OCI-LY7 (cell line): ENCODE data around the gene MAPK8IP3.

Experiments used
- EZH2phosphoT487 ChIP-seq: fragments of 200-600 bp; sonication (generic); IDR thresholded peaks from 2 replicates; pipeline ENCODE4 v1.6.1; 2018; ENCODE audit warnings: low read depth, borderline replicate concordance, mild to moderate bottlenecking, mixed run types, antibody characterized with exemption, low read length, moderate library complexity, mixed read lengths
- TF ChIP-seq, protein P1 (sequence below): fragments of 200-600 bp; sonication (generic); conservative IDR thresholded peaks from 2 replicates; pipeline ENCODE4 v1.5.1; 2014; ENCODE audit warnings: mild to moderate bottlenecking, antibody characterized with exemption, low read length, moderate library complexity, mixed read lengths

DNA sequence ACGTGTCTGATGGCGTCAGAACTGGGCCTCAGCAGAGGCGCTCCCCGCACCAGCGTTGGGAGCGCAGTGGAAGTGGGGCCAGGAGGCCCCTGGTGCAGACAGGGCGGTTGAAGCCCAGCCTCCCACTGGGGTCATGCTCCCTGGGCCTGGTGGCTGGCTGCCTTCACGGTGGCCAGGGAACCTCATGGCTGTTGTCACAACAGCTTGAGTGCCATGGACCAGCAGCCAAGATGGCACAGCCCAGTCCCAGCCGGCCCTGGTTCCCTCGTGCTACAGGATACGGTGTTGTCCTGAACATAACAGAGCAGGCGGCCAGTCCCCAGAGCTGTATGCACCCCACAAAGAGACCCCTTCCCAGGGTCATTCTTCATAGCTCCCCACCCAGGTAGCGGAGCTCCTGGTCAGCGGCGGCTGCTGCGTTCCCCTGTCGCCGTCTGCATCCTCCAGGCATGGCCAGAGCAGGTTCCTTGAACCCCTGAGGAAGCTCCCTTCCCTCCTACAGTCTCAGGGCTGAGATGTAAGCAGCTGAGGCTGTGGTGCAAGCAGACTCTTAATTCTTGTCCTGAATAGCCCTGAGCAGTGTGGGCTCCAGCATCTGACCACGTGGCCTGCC, 35.7 kb downstream of the MAPK8IP3 start:
- TF ChIP-seq, protein P1, sequence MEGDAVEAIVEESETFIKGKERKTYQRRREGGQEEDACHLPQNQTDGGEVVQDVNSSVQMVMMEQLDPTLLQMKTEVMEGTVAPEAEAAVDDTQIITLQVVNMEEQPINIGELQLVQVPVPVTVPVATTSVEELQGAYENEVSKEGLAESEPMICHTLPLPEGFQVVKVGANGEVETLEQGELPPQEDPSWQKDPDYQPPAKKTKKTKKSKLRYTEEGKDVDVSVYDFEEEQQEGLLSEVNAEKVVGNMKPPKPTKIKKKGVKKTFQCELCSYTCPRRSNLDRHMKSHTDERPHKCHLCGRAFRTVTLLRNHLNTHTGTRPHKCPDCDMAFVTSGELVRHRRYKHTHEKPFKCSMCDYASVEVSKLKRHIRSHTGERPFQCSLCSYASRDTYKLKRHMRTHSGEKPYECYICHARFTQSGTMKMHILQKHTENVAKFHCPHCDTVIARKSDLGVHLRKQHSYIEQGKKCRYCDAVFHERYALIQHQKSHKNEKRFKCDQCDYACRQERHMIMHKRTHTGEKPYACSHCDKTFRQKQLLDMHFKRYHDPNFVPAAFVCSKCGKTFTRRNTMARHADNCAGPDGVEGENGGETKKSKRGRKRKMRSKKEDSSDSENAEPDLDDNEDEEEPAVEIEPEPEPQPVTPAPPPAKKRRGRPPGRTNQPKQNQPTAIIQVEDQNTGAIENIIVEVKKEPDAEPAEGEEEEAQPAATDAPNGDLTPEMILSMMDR, result no peak
- no peak for TF ChIP-seq EZH2phosphoT487
